BLaER1 (cell line): ENCODE measurements around the gene MGAT5.

Source experiments
- H3K27ac ChIP-seq: shearing (Covaris generic); formaldehyde crosslinking; 2 replicates; pipeline ENCODE4 v1.8.1; 2022
- H3K27me3 ChIP-seq: shearing (Covaris generic); formaldehyde crosslinking; 2 replicates; pipeline ENCODE4 v1.8.1; 2022
- H3K36me3 ChIP-seq: shearing (Covaris generic); formaldehyde crosslinking; 2 replicates; pipeline ENCODE4 v1.8.1; 2022
- H3K4me1 ChIP-seq: shearing (Covaris generic); formaldehyde crosslinking; 2 replicates; pipeline ENCODE4 v1.8.1; 2022
- H3K4me2 ChIP-seq: shearing (Covaris generic); formaldehyde crosslinking; 2 replicates; pipeline ENCODE4 v1.8.1; 2022
- H3K4me3 ChIP-seq: shearing (Covaris generic); formaldehyde crosslinking; 2 replicates; pipeline ENCODE4 v1.8.1; 2022
- H3K9ac ChIP-seq: shearing (Covaris generic); formaldehyde crosslinking; 2 replicates; pipeline ENCODE4 v1.8.1; 2022
- H3K9me3 ChIP-seq: shearing (Covaris generic); formaldehyde crosslinking; 2 replicates; pipeline ENCODE4 v1.8.1; 2022
- H4K20me1 ChIP-seq: shearing (Covaris generic); formaldehyde crosslinking; 2 replicates; pipeline ENCODE4 v1.8.1; 2022
- Cebpa-rat ChIP-seq: shearing (Covaris generic); IDR thresholded peaks from 2 replicates; pipeline ENCODE4 v1.8.1; 2022

Gene MGAT5

GRCh38 chr2:134410831-134411231, 157.0 kb downstream of the MGAT5 start:
- peak overlapping the region; percentile 86 for H3K4me2 ChIP-seq
- no peak for TF ChIP-seq Cebpa-rat
- peak overlapping the region; percentile 79 for H3K9ac ChIP-seq
- H3K4me1 ChIP-seq = peaks cover 97% of the 10 kb centered on the region
- no peaks in the 10 kb centered on the region for H4K20me1 ChIP-seq
- H3K27me3 ChIP-seq = no peaks in the 10 kb centered on the region
- H3K27ac ChIP-seq = peak overlapping the region; percentile 93
- H3K4me3 ChIP-seq = peak overlapping the region; percentile 50
- peaks cover 39% of the 10 kb centered on the region for H3K36me3 ChIP-seq
- no peaks in the 10 kb centered on the region for H3K9me3 ChIP-seq

GRCh38 chr2:134411279-134411827, 157.5 kb downstream of the MGAT5 start:
- Histone ChIP-seq H3K4me2 (peak overlapping the region; percentile 86), H3K9me3 (no peaks in the 10 kb centered on the region), H3K27me3 (no peaks in the 10 kb centered on the region), H3K36me3 (peaks cover 39% of the 10 kb centered on the region), H3K27ac (peak overlapping the region; percentile 93), H3K9ac (peak overlapping the region; percentile 79), H3K4me3 (peak overlapping the region; percentile 50), H3K4me1 (peaks cover 91% of the 10 kb centered on the region), H4K20me1 (no peaks in the 10 kb centered on the region)
- TF ChIP-seq Cebpa-rat = no peak

- no peaks in the 10 kb centered on the region for H3K27me3 ChIP-seq
- no peaks in the 10 kb centered on the region for H3K9me3 ChIP-seq
- H4K20me1 ChIP-seq = no peaks in the 10 kb centered on the region
- peak overlapping the region; percentile 93 for H3K27ac ChIP-seq
- peak overlapping the region; percentile 86 for H3K4me2 ChIP-seq
- H3K4me1 ChIP-seq = peaks cover 84% of the 10 kb centered on the region
- peaks cover 42% of the 10 kb centered on the region for H3K36me3 ChIP-seq
- TF ChIP-seq Cebpa-rat = no peak
- H3K9ac ChIP-seq = peak overlapping the region; percentile 79
- peak overlapping the region; percentile 42; the same call in 1 of the 2 replicates for H3K4me3 ChIP-seq
Observed at GRCh38 chr2:134411828-134412638, 158.2 kb downstream of the MGAT5 start.

- peak overlapping the region; percentile 86 for H3K4me2 ChIP-seq
- H4K20me1 ChIP-seq = no peaks in the 10 kb centered on the region
- peaks cover 47% of the 10 kb centered on the region for H3K36me3 ChIP-seq
- peak overlapping the region; percentile 93 for H3K27ac ChIP-seq
- peak overlapping the region; percentile 67 for H3K9ac ChIP-seq
- no peaks in the 10 kb centered on the region for H3K27me3 ChIP-seq
- H3K4me1 ChIP-seq = peaks cover 79% of the 10 kb centered on the region
- TF ChIP-seq Cebpa-rat = no peak
- no peaks in the 10 kb centered on the region for H3K9me3 ChIP-seq
- peak overlapping the region; percentile 42; the same call in 1 of the 2 replicates for H3K4me3 ChIP-seq
Observed at GRCh38 chr2:134412639-134412999, 158.7 kb downstream of the MGAT5 start.

GRCh38 chr2:134413430-134413829, 159.6 kb downstream of the MGAT5 start:
- H3K4me1 ChIP-seq = peaks cover 71% of the 10 kb centered on the region
- H3K36me3 ChIP-seq = peaks cover 52% of the 10 kb centered on the region
- H3K27me3 ChIP-seq = no peaks in the 10 kb centered on the region
- H3K9me3 ChIP-seq = no peaks in the 10 kb centered on the region
- no peak for TF ChIP-seq Cebpa-rat
- H3K4me2 ChIP-seq = peak overlapping the region; percentile 86
- H4K20me1 ChIP-seq = no peaks in the 10 kb centered on the region
- peak overlapping the region; percentile 93 for H3K27ac ChIP-seq
- H3K4me3 ChIP-seq = no peak overlapping the region
- H3K9ac ChIP-seq = peak overlapping the region; percentile 67; the same call in 1 of the 2 replicates

- Histone ChIP-seq H3K27ac (no peak overlapping the region), H3K36me3 (peaks cover 56% of the 10 kb centered on the region), H3K9ac (no peak overlapping the region), H3K9me3 (no peaks in the 10 kb centered on the region), H3K4me2 (peak overlapping the region; percentile 86), H3K4me1 (peaks cover 66% of the 10 kb centered on the region), H4K20me1 (no peaks in the 10 kb centered on the region; the same call in 1 of the 2 replicates), H3K27me3 (no peaks in the 10 kb centered on the region), H3K4me3 (no peak overlapping the region)
- no peak for TF ChIP-seq Cebpa-rat
Observed at GRCh38 chr2:134413912-134414311, 160.0 kb downstream of the MGAT5 start.

- no peak for TF ChIP-seq Cebpa-rat
- no peak overlapping the region for H3K4me3 ChIP-seq
Observed at GRCh38 chr2:134416018-134416417, 162.1 kb downstream of the MGAT5 start.

GRCh38 chr2:134416637-134417036, 162.8 kb downstream of the MGAT5 start:
- no peaks in the 10 kb centered on the region for H3K27me3 ChIP-seq
- peaks cover 82% of the 10 kb centered on the region for H3K36me3 ChIP-seq
- H4K20me1 ChIP-seq = no peaks in the 10 kb centered on the region; the same call in 1 of the 2 replicates
- no peak overlapping the region for H3K9ac ChIP-seq
- H3K4me2 ChIP-seq = no peak overlapping the region
- no peak overlapping the region for H3K4me3 ChIP-seq
- no peak overlapping the region for H3K27ac ChIP-seq
- TF ChIP-seq Cebpa-rat = no peak
- H3K9me3 ChIP-seq = no peaks in the 10 kb centered on the region
- H3K4me1 ChIP-seq = peaks cover 49% of the 10 kb centered on the region

More at GRCh38 chr2:134416018-134416417, 162.1 kb downstream of the MGAT5 start:
- Histone ChIP-seq H3K4me2 (no peak overlapping the region), H3K27ac (no peak overlapping the region), H3K9me3 (no peaks in the 10 kb centered on the region), H3K4me1 (peaks cover 55% of the 10 kb centered on the region), H3K36me3 (peaks cover 76% of the 10 kb centered on the region), H3K27me3 (no peaks in the 10 kb centered on the region), H4K20me1 (no peaks in the 10 kb centered on the region; the same call in 1 of the 2 replicates), H3K9ac (no peak overlapping the region)

GRCh38 chr2:134417968-134418582, 164.2 kb downstream of the MGAT5 start:
- no peak for TF ChIP-seq Cebpa-rat
- Histone ChIP-seq H3K4me1 (peaks cover 37% of the 10 kb centered on the region), H3K4me2 (no peak overlapping the region)

GRCh38 chr2:134420259-134420658, 166.4 kb downstream of the MGAT5 start:
- Histone ChIP-seq H3K9ac (no peak overlapping the region), H4K20me1 (no peaks in the 10 kb centered on the region; the same call in 1 of the 2 replicates), H3K4me2 (no peak overlapping the region), H3K4me1 (peaks cover 16% of the 10 kb centered on the region), H3K4me3 (no peak overlapping the region), H3K27me3 (no peaks in the 10 kb centered on the region), H3K27ac (no peak overlapping the region), H3K36me3 (peaks cover 97% of the 10 kb centered on the region), H3K9me3 (no peaks in the 10 kb centered on the region)
- no peak for TF ChIP-seq Cebpa-rat

More at GRCh38 chr2:134417968-134418582, 164.2 kb downstream of the MGAT5 start:
- Histone ChIP-seq H3K9ac (no peak overlapping the region), H3K36me3 (peaks cover 95% of the 10 kb centered on the region), H3K27me3 (no peaks in the 10 kb centered on the region), H3K27ac (no peak overlapping the region), H4K20me1 (no peaks in the 10 kb centered on the region; the same call in 1 of the 2 replicates), H3K9me3 (no peaks in the 10 kb centered on the region), H3K4me3 (no peak overlapping the region)
